Measurements from ENCODE around the gene DIAPH2.

GRCh38 chrX:97167333-97167732 is 482.7 kb downstream of the DIAPH2 start:
- TF ChIP-seq CTCF (IDR thresholded peaks at IDR 0.05) (no peak), POLR2A (IDR thresholded peaks at IDR 0.05) (no peak), EP300 (IDR thresholded peaks at IDR 0.05) (no peak)

All from tibial nerve (tissue), 4 donors.